Colon (tissue), 2 donors: ENCODE measurements around the gene TMEM218.

Experiments used
- FAIRE-seq: peaks from 2 replicates; lab custom pipeline; 2012; peaks lifted over from hg19 to GRCh38; lab: Jason Lieb, UNC
- donor health status: control.
- donor health status: control.

TMEM218 gene

DNA sequence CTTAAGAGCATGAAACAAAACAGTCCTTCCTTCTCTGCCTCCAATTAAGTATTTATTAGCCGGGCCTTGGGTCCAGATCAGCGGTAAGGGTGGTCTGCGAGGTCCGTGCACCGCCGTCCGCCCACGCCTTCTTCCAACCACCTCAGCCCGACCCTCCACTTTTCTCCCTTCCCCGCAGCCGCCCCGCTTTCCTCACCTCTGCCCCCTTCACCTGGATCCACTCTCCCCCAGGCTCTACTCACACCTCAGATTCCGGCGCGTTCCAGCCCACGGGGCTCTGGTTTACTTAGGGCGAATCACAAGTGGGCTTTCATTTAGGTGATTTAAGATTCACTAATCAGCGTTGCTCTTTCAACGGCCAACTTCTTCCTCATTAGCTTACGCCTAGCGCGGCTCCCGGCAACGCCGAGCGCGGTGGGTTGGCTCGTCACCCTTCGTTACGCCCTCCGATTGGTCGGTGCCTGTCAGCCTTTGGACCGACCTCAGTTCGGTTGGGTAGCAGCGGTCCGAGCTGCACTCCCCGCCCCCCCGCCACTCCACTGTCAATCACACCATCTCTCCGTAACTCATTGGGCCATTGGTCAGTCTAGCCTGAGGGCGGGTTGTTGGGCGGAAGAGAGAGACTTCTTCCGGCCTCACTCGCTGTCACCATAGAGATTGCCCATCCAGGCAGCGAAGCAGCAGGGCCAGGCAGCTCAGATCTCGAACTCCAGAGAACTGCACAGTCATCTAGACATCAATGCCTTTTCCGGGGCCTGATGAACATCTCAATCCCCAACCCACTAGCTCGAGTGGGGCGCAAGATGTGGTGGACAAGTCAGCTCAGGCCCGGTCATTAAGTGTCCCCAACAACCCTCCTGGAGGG is at the start of gene TMEM218:
TSS of gene TMEM218 (minus strand) at position 284 of the 865 bp plus-strand sequence. CDS start 9,385 bp downstream, outside the sequence.
- peak; percentile 91 for FAIRE-seq

GRCh38 chr11:125157953-125158680 is 46.7 kb upstream of the TMEM218 start:
- FAIRE-seq: no peak

DNA sequence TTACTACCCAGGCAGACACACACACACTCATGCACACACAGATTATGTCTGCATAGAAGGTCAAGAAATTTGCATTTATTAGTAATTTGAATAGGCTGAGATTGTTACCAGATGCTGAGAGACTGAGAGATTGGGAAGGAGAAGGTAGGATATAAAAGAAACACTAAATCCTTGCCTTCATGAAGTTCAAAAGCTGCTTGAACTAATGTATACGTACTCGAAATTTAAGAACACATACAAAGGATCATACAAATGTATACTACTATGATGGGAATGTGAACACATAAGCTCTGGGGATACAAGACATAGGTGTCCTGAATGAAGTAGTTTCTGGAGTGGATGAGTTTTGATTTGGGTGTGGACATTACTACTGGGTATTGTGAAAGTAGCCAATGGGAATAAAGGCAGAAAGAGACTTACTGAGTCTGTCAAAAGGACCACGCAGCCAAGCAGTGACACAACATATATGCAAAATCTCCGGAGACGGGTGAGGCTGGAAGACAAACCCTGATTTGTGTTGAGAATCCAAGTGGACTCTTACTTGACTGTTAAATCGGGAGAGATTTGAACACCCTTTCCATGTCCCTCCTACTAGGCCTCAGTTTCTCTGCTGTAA is 45.8 kb upstream of the TMEM218 start:
- no peak for FAIRE-seq

- FAIRE-seq: no peak
These were observed 45.1 kb upstream of the TMEM218 start for GRCh38 chr11:125156346-125157117.

- no peak for FAIRE-seq
These were observed 44.3 kb upstream of the TMEM218 start for GRCh38 chr11:125155767-125156166.

DNA sequence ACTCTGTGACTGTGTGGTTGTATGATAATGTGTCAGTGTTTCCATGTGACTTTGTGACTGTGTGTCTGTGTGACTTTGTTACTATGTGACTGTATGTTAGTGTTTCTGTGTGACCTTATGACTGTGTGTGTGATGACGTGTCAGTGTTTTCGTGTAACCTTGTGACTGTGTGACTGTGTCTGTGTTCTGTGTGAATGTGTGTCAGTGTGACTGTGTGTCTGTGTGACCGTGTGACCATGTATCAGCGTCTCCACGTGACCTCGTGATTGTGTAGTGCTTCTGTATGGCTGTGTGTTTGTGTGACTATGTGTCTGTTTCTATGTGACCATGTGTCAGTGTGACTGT is 43.6 kb upstream of the TMEM218 start:
- no peak for FAIRE-seq

- FAIRE-seq: no peak
These were observed 43.1 kb upstream of the TMEM218 start for GRCh38 chr11:125154378-125155099.

DNA sequence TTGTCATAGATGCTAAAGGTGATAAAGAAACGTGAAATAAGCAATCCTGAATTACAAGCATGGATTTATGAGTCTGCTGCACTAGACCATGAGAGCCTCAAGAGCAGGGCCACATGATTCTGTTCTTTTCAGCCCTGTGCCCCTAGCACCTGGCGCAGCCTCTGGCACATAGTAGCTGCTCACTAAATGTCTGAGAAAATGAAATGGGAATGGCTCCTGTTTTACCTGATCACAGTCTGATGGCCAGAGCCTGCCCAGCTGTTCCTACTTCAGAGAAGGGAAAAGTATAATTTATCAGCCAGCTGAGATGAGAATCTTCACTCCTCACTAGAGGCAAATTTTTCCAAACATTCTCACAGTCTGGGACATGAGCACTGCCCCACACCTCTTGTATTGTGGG is 42.4 kb upstream of the TMEM218 start:
- FAIRE-seq: no peak

DNA sequence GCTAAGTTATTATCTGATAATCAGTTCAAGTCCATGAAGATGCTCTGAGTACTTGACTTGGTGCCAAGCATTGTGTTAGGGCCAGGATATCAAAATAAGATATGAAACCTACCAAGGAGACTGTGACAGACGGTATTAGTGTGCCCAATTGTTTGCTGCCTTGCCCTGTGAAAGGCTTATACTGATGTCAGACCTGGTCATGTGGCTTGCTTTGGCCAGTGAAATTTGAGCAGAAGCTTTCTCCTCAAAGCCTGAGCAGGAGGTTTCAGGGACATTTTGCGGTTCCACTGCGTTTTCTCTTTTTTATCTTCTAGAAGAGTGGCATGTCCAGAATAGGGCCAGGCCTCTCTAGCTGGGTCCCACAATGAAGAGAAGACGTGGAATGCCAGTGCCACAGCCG is 37.3 kb upstream of the TMEM218 start:
- no peak for FAIRE-seq

DNA sequence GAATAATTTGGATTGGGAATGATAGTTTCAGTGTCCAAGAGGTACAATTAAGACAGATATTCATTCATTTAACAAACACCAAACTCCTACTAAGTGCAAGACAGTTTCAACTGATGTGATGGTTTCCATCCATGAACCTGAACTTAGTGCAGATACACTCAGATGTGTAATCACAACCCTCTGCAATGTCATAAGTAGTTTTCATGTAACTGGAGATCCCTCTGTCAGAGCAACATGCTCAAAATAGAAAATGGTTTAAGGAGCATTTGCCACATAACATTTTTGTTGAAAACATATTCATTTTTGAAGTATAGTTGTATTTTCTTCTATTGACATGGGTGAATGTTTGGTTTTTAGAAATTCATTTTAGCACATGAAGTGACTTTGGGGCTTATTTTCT is 36.6 kb upstream of the TMEM218 start:
- FAIRE-seq: no peak

DNA sequence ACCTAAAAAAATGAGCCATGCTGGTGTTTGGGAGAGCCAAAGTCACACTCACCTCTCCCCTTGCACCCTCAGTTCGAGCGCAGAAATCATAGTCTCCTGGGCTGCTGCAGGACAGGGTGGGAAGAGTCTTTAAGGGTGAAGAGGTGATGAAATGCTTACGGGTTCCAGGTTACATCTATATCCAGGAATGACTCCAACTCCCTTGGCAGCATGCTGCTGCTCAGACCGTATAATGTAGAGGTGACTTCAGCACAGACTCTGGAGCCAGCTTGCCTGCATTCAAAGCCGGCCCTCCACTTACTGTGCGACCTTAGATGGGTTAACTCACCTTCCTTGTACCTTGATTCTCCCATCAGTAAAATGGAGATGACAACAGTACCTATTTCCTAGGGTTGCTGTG is 35.9 kb upstream of the TMEM218 start:
- no peak for FAIRE-seq

- no peak for FAIRE-seq
These were observed 34.8 kb upstream of the TMEM218 start for GRCh38 chr11:125146232-125146631.

GRCh38 chr11:125141686-125142535 is 30.5 kb upstream of the TMEM218 start:
- FAIRE-seq: no peak

- no peak for FAIRE-seq
These were observed 29.8 kb upstream of the TMEM218 start for GRCh38 chr11:125141178-125141577.

GRCh38 chr11:125140233-125140632 is 28.8 kb upstream of the TMEM218 start:
- FAIRE-seq: no peak

DNA sequence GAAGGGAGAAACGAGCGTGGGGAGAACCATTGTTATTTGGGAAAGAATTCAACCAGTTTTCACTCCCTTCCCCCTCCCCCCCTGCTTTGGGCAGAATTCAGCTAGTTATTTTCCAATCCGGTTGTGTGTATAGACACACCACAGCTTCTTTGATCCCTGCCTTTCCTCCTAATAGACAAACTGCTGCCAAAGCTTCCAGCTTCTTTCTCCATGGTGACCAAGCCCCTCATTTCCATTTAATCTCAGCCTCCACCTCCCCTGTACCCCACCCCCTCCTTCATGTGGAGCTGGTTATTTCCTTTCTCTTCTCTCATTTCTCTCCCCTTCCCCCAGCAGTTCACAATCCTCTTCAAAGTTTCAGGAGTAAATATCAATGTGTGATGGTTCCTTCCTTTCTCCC is 28.4 kb upstream of the TMEM218 start:
- no peak for FAIRE-seq

DNA sequence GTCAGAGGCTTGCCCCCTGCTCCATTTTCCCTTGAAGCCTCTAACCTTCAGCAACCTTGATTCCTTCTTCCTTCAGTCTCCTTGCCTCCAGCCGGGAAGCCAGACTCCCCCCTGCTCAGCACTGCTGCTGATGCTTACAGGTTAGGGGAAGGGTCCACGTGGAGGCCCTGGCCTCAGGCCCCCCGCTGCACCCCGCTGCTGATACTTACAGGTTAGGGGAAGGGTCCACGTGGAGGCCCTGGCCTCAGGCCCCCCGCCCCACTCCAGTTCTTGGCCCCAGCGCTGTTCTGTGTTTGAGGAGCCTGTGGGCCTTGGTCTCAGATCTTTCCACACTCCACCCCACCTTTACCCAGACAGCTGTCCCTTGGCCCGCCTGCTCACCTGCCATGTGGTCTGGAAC is 27.5 kb upstream of the TMEM218 start:
- no peak for FAIRE-seq

DNA sequence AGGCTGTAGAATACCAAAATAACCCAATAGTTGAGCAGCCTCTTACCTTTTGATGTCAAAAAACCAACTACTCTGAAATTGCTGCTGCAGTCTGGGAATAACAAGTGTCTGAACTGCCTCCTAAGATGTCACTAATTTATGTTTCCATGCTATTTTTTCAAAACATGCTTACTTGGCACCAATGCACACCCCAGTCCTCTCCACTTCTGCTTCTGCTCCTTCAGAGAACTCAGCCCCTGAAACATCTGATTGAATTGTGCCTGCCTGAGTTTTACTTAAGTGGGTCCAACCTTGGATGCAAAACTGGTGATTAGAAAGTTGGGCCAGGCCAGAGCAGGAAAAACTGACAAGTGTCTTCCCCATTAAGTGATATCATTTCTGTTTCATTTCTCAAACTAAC is 24.6 kb upstream of the TMEM218 start:
- FAIRE-seq: no peak

- FAIRE-seq: no peak
These were observed 21.2 kb upstream of the TMEM218 start for GRCh38 chr11:125132596-125132995.

GRCh38 chr11:125132071-125132470 is 20.6 kb upstream of the TMEM218 start:
- FAIRE-seq: no peak
